Measurements from ENCODE around the gene RAC3. TPM values are rescaled to one million over a fixed set of nuclear protein-coding genes. Genes with fewer than 3 reads are reported as not detected.

Gene RAC3
- total RNA-seq, 1 experiment from 2014 or later: 9.9 TPM

DNA sequence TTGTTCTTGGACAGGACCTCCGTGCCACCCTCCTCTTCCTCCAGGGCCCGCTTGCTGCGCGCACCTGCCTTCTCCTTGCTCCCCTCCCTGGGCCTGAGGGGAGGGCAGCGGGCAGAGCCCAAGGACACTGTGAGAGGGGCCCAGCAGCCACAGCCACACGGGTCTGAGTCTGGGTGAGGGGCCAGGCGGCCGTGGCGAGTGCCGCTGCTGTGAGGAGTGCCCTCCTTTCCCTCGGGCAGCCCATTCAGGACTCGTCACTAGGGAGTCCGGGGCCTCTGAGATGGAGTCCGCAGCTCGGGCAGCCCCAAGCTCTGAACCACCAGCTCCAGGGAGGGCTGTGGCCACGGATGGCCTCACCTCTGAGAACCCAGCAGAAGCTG, 28.5 kb downstream of the RAC3 start:
- DNase-seq (ENCODE audit: low read depth in 1 of 2, low spot score in 2 of 2): no peak
- no peaks in the 10 kb centered on the region for H3K27me3 ChIP-seq (replicated peaks)
- no peak overlapping the region for H3K4me3 ChIP-seq
- no peak overlapping the region for H3K27ac ChIP-seq
- peaks cover 97% of the 10 kb centered on the region for H3K36me3 ChIP-seq
- H3K4me1 ChIP-seq (replicated peaks): peaks cover 13% of the 10 kb centered on the region
- H3K9me3 ChIP-seq (replicated peaks): no peaks in the 10 kb centered on the region

DNA sequence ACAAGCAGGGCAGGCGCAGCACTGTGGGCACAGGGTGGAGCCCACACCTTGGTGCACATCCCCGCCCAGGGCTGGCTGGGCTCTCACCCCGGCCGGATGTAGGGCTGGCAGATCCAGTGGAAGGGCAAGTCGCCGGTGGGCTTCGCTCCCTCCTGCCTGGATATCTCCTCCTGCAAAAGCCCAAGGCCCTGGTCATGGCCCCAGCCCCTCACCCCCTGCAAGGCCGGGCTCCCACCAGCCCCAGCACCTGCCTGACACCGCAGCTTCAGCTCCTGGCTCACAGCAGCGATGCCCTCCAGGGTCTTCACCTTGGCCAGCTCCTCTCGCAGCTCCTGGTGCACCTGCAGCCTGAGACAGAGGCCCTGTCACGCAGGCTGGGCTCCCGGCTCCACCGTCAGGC, 29.1 kb downstream of the RAC3 start:
- Histone ChIP-seq H3K27ac (no peak overlapping the region), H3K36me3 (peaks cover 97% of the 10 kb centered on the region), H3K27me3 (replicated peaks) (no peaks in the 10 kb centered on the region), H3K9me3 (replicated peaks) (no peaks in the 10 kb centered on the region), H3K4me3 (no peak overlapping the region), H3K4me1 (replicated peaks) (peaks cover 13% of the 10 kb centered on the region)
- DNase-seq (ENCODE audit: low read depth in 1 of 2, low spot score in 2 of 2): no peak

GRCh38 chr17:82061047-82061925, 29.8 kb downstream of the RAC3 start:
- peaks cover 20% of the 10 kb centered on the region for H3K4me1 ChIP-seq (replicated peaks)
- no peak for DNase-seq (ENCODE audit: low read depth in 1 of 2, low spot score in 2 of 2)
- no peaks in the 10 kb centered on the region for H3K27me3 ChIP-seq (replicated peaks)
- no peaks in the 10 kb centered on the region for H3K9me3 ChIP-seq (replicated peaks)
- no peak overlapping the region for H3K4me3 ChIP-seq
- peaks cover 90% of the 10 kb centered on the region for H3K36me3 ChIP-seq
- no peak overlapping the region for H3K27ac ChIP-seq

DNA sequence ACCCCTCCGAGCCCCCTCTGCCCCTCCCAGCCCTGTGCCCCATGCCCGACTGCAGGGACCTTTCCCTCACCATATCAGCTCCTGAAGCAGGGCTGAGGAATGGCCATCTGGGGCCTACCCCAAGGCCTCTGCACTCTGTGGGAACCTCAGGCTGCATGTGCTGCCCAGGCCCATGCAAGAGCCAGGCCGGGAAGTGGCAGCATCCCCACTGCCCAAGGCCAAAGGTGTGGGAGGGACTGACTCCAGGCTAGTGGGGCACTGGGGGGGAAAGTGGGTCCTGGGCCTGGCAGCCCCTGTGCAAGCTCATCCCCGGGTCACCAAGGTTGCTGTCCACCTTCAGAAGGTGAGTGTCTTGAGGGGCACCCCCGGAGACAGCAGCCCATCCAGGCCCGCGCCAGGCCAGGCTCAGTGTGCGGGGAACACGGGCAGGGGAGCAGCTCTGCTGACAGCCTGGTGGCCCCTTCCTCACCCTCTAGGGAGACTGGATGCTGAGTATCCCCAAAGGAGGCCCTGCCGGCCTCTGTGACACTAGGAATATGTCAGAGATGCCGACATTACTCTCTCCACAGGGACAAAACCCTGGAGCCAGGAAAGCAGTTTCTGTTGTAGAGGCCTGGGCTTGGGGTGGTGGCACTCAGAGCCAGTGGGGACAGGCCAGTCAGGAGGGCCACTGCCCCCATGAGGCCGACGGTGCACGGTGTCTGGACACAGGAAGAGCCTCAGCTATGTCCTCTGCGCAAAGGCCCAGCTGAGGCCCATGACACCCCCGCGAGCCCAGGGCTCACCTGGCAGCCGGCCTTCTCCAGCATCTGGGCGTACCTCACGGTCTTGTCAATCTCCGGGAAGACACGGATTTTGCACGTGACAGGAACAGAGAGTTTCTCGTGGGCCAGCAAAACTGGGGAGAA, 30.9 kb downstream of the RAC3 start:
- peaks cover 80% of the 10 kb centered on the region for H3K36me3 ChIP-seq
- no peak overlapping the region for H3K27ac ChIP-seq
- H3K9me3 ChIP-seq (replicated peaks): no peaks in the 10 kb centered on the region
- no peak for DNase-seq (ENCODE audit: low read depth in 1 of 2, low spot score in 2 of 2)
- no peaks in the 10 kb centered on the region for H3K27me3 ChIP-seq (replicated peaks)
- H3K4me1 ChIP-seq (replicated peaks): peaks cover 21% of the 10 kb centered on the region
- no peak overlapping the region for H3K4me3 ChIP-seq

DNA sequence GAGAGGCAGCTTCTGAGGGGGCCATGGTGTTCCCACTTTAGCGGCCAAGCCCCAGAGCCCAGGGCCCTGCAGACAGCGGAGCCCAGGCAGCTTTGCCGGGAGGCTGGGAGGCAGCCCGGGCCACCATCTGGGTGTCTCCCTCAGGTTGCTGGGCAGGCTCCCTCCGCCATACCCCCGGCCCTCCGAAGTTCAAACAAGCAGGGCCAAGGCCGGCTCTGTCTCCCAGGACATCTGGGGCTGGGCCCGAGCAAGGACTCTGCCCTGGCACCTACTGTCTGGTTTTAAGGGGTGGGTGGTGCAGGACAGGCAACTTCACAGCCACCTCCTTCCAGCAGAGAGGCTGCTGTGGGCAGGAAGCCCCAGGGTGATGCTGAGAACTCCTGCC, 31.5 kb downstream of the RAC3 start:
- no peak overlapping the region for H3K27ac ChIP-seq
- H3K4me1 ChIP-seq (replicated peaks): peaks cover 21% of the 10 kb centered on the region
- no peak overlapping the region for H3K4me3 ChIP-seq
- no peak for DNase-seq (ENCODE audit: low read depth in 1 of 2, low spot score in 2 of 2)
- no peaks in the 10 kb centered on the region for H3K27me3 ChIP-seq (replicated peaks)
- H3K36me3 ChIP-seq: peaks cover 74% of the 10 kb centered on the region
- no peaks in the 10 kb centered on the region for H3K9me3 ChIP-seq (replicated peaks)

DNA sequence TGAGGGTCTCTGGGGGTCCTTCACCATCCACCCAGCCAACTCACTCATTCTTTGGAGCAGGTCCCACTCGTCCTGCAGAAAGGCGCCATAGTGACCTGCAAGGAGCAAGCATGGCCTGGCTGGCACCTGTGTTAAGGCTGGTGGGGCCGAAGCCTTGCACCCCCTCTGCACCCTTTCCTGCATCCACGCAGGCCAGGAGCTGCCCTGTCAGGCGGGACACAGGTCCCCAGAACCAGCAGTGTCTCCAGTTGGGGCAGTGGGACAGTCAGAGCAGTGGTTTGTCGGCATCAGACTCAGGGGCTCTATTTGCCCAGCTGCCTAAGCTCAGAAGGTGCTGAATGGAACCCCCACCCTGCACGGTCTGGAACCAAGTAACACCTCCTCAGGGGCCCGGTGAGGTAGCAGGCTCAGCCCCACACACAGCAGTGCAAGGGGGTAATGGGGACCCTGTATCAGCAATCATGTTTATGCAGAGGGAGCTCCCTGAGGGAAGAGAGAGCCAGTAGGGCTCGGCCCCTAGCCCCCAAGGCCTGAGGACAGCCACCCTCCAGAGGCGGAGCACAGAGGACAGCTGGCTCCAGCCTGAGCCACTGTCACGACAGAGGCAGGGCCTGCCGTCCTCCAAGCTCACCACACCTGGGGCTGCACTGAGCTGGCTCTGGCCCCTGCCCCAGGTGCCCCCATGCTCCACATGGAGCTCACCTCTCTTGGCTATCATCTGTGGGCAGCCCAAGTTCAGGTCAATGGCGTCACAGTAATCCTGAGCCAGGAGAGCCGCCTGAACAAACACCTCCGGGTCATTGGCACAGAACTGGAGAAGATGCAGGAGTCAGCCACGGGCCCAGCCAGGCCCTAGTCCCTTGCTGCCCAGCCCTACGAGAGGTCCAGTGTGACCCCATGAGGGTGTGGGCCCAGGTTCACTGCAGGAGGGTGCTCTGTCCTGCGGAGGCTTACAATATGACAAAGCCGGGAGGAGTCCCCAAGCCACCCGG, 32.2 kb downstream of the RAC3 start:
- DNase-seq (ENCODE audit: low read depth in 1 of 2, low spot score in 2 of 2): no peak
- Histone ChIP-seq H3K27ac (no peak overlapping the region), H3K36me3 (peaks cover 66% of the 10 kb centered on the region), H3K9me3 (replicated peaks) (no peaks in the 10 kb centered on the region), H3K4me1 (replicated peaks) (peaks cover 21% of the 10 kb centered on the region), H3K4me3 (no peak overlapping the region; the same call in 1 of the 2 replicates), H3K27me3 (replicated peaks) (no peaks in the 10 kb centered on the region)

DNA sequence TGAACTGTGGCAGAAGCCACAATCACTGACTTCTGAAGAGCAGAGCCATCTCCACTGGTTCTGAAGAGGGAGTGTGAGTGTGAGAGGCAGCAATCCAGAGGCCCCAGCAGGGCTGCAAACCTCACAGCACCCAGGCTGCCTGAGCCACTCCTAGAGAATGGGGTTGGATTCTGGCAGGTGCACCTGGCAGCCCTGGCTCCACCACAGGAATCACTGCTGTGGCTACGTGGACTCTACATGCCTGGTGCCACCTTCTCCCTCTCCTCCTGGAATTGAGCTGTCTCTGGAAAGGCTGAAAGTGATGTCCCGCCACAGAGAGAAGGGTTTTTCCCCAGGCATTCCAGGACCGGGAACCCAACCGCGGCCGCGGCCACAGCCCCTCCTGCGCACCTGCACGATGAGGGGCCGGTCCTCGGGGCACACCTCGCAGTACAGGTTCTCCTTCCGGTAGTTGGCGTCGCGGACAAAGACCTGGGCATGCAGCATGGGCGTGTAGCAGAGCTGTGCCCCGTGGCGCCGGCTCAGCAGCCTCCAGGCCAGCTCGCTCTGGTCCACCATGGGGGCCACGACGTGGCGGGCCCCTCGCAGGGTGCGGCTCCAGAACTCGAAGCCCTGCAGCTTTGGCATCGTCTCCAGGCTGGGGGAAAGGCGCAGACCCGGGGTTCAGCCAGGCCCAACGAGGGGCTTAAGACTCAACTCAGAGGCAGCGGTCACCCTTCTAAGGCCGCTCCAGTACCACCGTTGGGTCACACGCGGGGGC, 33.1 kb downstream of the RAC3 start:
- Histone ChIP-seq H3K4me1 (replicated peaks) (peaks cover 21% of the 10 kb centered on the region), H3K27ac (peak overlapping the region; percentile 21; the same call in 1 of the 2 replicates), H3K27me3 (replicated peaks) (no peaks in the 10 kb centered on the region), H3K36me3 (peaks cover 57% of the 10 kb centered on the region), H3K9me3 (replicated peaks) (no peaks in the 10 kb centered on the region), H3K4me3 (peak overlapping the region; percentile 94)
- no peak for DNase-seq (ENCODE audit: low read depth in 1 of 2, low spot score in 2 of 2)

- H3K4me3 ChIP-seq: peak overlapping the region; percentile 94
- H3K27ac ChIP-seq: peak overlapping the region; percentile 21; the same call in 1 of the 2 replicates
- H3K4me1 ChIP-seq (replicated peaks): peaks cover 21% of the 10 kb centered on the region
- H3K36me3 ChIP-seq: peaks cover 51% of the 10 kb centered on the region
- H3K9me3 ChIP-seq (replicated peaks): no peaks in the 10 kb centered on the region
- H3K27me3 ChIP-seq (replicated peaks): no peaks in the 10 kb centered on the region
- peak in 1 of 2 experiments; percentile 37 for DNase-seq (ENCODE audit: low read depth in 1 of 2, low spot score in 2 of 2)
Measured at GRCh38 chr17:82065193-82065637, 33.7 kb downstream of the RAC3 start.

DNA sequence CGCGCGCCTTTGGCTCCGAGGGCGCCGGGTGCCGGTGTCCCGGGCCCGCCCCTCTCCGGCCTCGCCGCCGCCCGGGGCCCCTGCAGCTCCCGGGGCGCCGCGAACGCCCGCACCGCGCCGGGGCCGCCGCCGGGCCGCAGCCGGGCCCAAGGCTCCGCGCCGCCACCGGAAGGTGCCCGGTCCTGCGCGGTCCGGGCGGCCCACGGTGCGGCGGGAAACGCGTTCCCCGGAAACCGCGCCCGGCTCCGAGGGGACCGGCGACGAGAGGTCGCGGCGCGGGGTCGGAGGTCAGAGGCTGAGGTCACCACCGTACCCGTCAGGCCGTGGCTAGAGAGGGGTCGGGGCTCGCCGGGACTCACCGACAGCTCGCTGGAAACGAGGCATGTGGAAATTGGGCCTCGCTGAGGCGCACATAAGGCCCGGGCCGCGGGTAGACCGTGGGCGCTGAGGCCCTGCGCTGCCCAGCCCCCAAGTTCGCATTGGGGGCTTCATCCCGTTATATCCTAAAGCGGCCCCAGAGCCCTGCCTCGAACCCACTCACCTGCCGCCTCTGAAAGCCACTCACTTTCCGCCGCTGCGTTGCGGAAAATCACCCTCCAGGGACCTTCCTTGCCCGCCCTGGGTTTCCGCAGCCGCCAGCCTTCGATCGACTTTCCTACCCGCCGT, 34.3 kb downstream of the RAC3 start, which contains the start of gene DUS1L:
Gene DUS1L (minus strand): TSS at position 167 of the 666 bp plus-strand sequence. CDS start 745 bp downstream, outside the sequence.
- H3K9me3 ChIP-seq (replicated peaks): no peaks in the 10 kb centered on the region
- peaks cover 46% of the 10 kb centered on the region for H3K36me3 ChIP-seq
- peak within 1 kb of the TSS; percentile 94 for H3K4me3 ChIP-seq
- DNase-seq (ENCODE audit: low read depth in 1 of 2, low spot score in 2 of 2): peak in 1 of 2 experiments; percentile 59
- no peaks in the 10 kb centered on the region for H3K27me3 ChIP-seq (replicated peaks)
- H3K27ac ChIP-seq: peak within 1 kb of the TSS; percentile 46; the same call in 1 of the 2 replicates
- H3K4me1 ChIP-seq (replicated peaks): peaks cover 21% of the 10 kb centered on the region

DNA sequence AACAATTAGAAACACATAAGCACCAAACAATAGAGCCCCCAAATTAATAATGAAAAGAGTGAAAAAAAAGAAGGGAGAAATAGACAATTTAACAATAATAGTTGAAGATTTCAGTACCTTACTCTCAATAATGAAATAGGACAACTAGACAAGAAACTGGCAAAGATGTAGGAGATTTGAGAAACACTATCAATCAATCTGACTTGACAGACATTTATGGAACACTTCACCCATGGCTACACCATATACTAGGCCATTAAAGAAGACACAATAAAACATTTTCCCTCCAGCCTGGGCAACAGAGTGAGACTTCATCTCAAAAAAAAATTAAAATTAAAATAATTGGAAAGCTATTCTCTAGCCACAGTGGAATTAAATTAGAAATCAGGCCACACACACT, 39.1 kb downstream of the RAC3 start:
- H3K36me3 ChIP-seq: no peaks in the 10 kb centered on the region; the same call in 1 of the 2 replicates
- H3K4me3 ChIP-seq: no peak overlapping the region
- DNase-seq (ENCODE audit: low read depth in 1 of 2, low spot score in 2 of 2): no peak
- H3K4me1 ChIP-seq (replicated peaks): peaks cover 7% of the 10 kb centered on the region
- H3K27me3 ChIP-seq (replicated peaks): peaks cover 8% of the 10 kb centered on the region
- no peak overlapping the region for H3K27ac ChIP-seq
- no peaks in the 10 kb centered on the region for H3K9me3 ChIP-seq (replicated peaks)

- Histone ChIP-seq H3K27ac (no peak overlapping the region), H3K9me3 (replicated peaks) (no peaks in the 10 kb centered on the region), H3K4me1 (replicated peaks) (no peaks in the 10 kb centered on the region), H3K36me3 (peaks cover 3% of the 10 kb centered on the region), H3K27me3 (replicated peaks) (peaks cover 8% of the 10 kb centered on the region), H3K4me3 (no peak overlapping the region)
- no peak for DNase-seq (ENCODE audit: low read depth in 1 of 2, low spot score in 2 of 2)
Measured at GRCh38 chr17:82072827-82073226, 41.3 kb downstream of the RAC3 start.

DNA sequence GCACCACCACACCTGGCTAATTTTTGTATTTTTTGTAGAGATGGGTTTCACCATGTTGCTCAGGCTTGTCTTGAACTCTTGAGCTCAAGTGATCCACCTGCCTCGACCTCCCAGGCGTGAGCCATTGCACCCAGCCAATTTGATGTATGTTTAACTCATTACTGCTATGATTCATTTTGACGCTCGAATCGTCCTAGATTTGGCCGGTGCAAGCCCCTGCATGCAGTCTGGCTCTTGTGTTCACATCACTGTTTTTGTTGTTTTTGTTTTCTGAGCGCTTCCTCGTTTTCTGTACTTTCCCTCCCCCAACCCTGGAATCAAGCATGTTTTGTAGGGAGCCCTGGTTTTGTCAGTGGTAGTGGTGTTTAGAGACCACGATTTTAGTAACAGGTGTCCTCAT, 42.0 kb downstream of the RAC3 start:
- Histone ChIP-seq H3K4me1 (replicated peaks) (no peaks in the 10 kb centered on the region), H3K36me3 (peaks cover 9% of the 10 kb centered on the region), H3K27ac (no peak overlapping the region), H3K27me3 (replicated peaks) (peaks cover 8% of the 10 kb centered on the region), H3K4me3 (no peak overlapping the region), H3K9me3 (replicated peaks) (no peaks in the 10 kb centered on the region)
- no peak for DNase-seq (ENCODE audit: low read depth in 1 of 2, low spot score in 2 of 2)

Data from SJSA1 (cell line).